K562 (cell line): ENCODE data around the gene SLC30A7. TPM values are rescaled to one million over a fixed set of nuclear protein-coding genes. Genes with fewer than 3 reads are reported as not detected.
A peak's percentile ranks its signal among the peaks of the same experiment; 100 is the strongest.

Source experiments
- ATAC-seq: fragments of 200-7000 bp; cut with Tn5 transposase; 3 replicates; pipeline ENCODE4 v1.9.1; 2020; ENCODE audit warnings: moderate library complexity
- BruUV-seq: library from RNA; stranded (reverse); fragments of 400-500 nt; replicated peaks from 2 replicates; lab custom pipeline; 2021; lab: Mats Ljungman, UMichigan
- CTCF ChIA-PET: fragments of 300-600 bp; formaldehyde crosslinking; extraction: SDS; loops from one replicate; lab custom pipeline; 2021; ENCODE audit warnings: low intra/inter-chr PET ratio; lab: Yijun Ruan, JAX
- POLR2A ChIA-PET: fragments of 300-600, 350-650 bp; sonication (Branson Sonifier 250); formaldehyde crosslinking; extraction: SDS; loops from one replicate; lab custom pipeline; 2021; ENCODE audit warnings: antibody characterized with exemption, inconsistent platforms; lab: Yijun Ruan, JAX
- DNase-seq, 4 experiments: peaks; one replicate each; pipeline versions ENCODE4 v3.0.0 to v3.0.0-alpha.2; 2011 to 2018; ENCODE audit warnings: low spot score in 3 of 4, mixed read lengths in 3 of 4; ENCODE audit errors: extremely low read depth in 1 of 4
- FAIRE-seq: peaks from 2 replicates; lab custom pipeline; 2011; peaks lifted over from hg19 to GRCh38; lab: Jason Lieb, UNC
- H2AFZ ChIP-seq: 2 replicates; pipeline ENCODE4 v1.6.0; 2011; ENCODE audit warnings: low read depth, low read length, control low read depth, inconsistent platforms
- H3K27ac ChIP-seq: fragments of 200-600 bp; 3 replicates; pipeline ENCODE4 v1.8.0; 2011; ENCODE audit warnings: low read depth, mild to moderate bottlenecking, control low read depth, inconsistent platforms, low read length, moderate library complexity, mixed read lengths; ENCODE audit errors: extremely low read depth
- H3K27me3 ChIP-seq, 2 experiments: fragments of 300-600 bp in 1 of 2; 2 replicates in 1 of 2; 3 replicates in 1 of 2; pipeline versions ENCODE4 v1.6.0 to v1.8.0; 2011; ENCODE audit warnings: inconsistent platforms in 2 of 2, low read length in 2 of 2, mild to moderate bottlenecking in 1 of 2, mixed read lengths in 1 of 2, moderate library complexity in 1 of 2; ENCODE audit not compliant: control insufficient read depth in 2 of 2, insufficient read depth in 2 of 2
- H3K36me3 ChIP-seq: fragments of 300-600 bp; 3 replicates; pipeline ENCODE4 v1.8.0; 2011; ENCODE audit warnings: mild to moderate bottlenecking, low read length, inconsistent platforms; ENCODE audit not compliant: control insufficient read depth, insufficient read depth
- H3K4me1 ChIP-seq, 2 experiments: fragments of 200-600 bp in 1 of 2; replicated peaks in 1 of 2; 2 replicates in 1 of 2; 3 replicates in 1 of 2; pipeline versions ENCODE4 v1.5.1 to v1.8.0; 2011; ENCODE audit warnings: inconsistent platforms in 2 of 2, low read length in 2 of 2, mild to moderate bottlenecking in 1 of 2, mixed read lengths in 1 of 2, moderate library complexity in 1 of 2; ENCODE audit not compliant: control insufficient read depth in 2 of 2, insufficient read depth in 2 of 2
- H3K4me2 ChIP-seq: 2 replicates; pipeline ENCODE4 v1.6.1; 2011; ENCODE audit warnings: low read length, control low read depth, inconsistent platforms, mixed read lengths; ENCODE audit not compliant: insufficient read depth
- H3K4me3 ChIP-seq: fragments of 200-600 bp; sonication (generic), shearing (Covaris generic); 2 replicates; pipeline ENCODE4 v1.5.1; 2016; ENCODE audit warnings: control low read depth, inconsistent platforms
- H3K79me2 ChIP-seq: fragments of 200-600 bp; 3 replicates; pipeline ENCODE4 v1.8.0; 2011; ENCODE audit warnings: low read length, inconsistent platforms; ENCODE audit not compliant: control insufficient read depth, insufficient read depth
- H3K9ac ChIP-seq, 2 experiments: 2 replicates each; pipeline versions ENCODE4 v1.6.0 to v1.6.1; 2011; ENCODE audit warnings: low read depth in 2 of 2, low read length in 2 of 2, control low read depth in 1 of 2, inconsistent platforms in 1 of 2, mild to moderate bottlenecking in 1 of 2, mixed read lengths in 1 of 2; ENCODE audit not compliant: insufficient read depth in 1 of 2
- H3K9me1 ChIP-seq: one replicate; pipeline ENCODE4 v1.6.0; 2011; ENCODE audit warnings: inconsistent platforms, mild to moderate bottlenecking, low read length, moderate library complexity; ENCODE audit not compliant: control insufficient read depth, insufficient read depth
- H3K9me3 ChIP-seq: replicated peaks from 2 replicates; pipeline ENCODE4 v1.5.1; 2011; ENCODE audit warnings: low read depth, low read length, inconsistent platforms; ENCODE audit not compliant: control insufficient read depth, insufficient read depth
- H4K20me1 ChIP-seq: replicated peaks from 2 replicates; pipeline ENCODE4 v1.6.1; 2011; ENCODE audit warnings: low read length, inconsistent platforms, mixed read lengths; ENCODE audit not compliant: control insufficient read depth, insufficient read depth
- ESRRA ChIP-seq: fragments of 450-650 bp; IDR thresholded peaks from 2 replicates; pipeline ENCODE4 v1.6.1; 2014; ENCODE audit warnings: low read depth, mild to moderate bottlenecking, moderate library complexity, borderline replicate concordance
- ESRRB ChIP-seq: fragments of 250-450 bp; sonication (Bioruptor Pico); IDR thresholded peaks from 2 replicates; pipeline ENCODE4 v1.5.0; 2020; ENCODE audit warnings: mild to moderate bottlenecking, moderate library complexity, borderline replicate concordance
- JUND ChIP-seq, 2 experiments: IDR thresholded peaks; 2 replicates in 1 of 2; 3 replicates in 1 of 2; pipeline ENCODE4 v1.6.1; 2011; ENCODE audit warnings: borderline replicate concordance in 2 of 2, low read depth in 2 of 2, low read length in 2 of 2, improper control_type of control experiment in 1 of 2, missing biosample characterization in 1 of 2, missing genetic modification characterization in 1 of 2, missing genetic modification reagents in 1 of 2
- MLLT1 ChIP-seq, 2 experiments: fragments of 450-650 bp; IDR thresholded peaks; 2 replicates each; pipeline ENCODE4 v1.6.1; 2016
- SMAD3 ChIP-seq: fragments of 450-650 bp; formaldehyde crosslinking; conservative IDR thresholded peaks from 2 replicates; pipeline ENCODE4 v1.4.0; 2020; ENCODE audit warnings: mild to moderate bottlenecking
- WHSC1 ChIP-seq: IDR thresholded peaks from one replicate; pipeline ENCODE4 v1.6.1; 2012; ENCODE audit warnings: low read length, control low read depth, inconsistent platforms
- ZC3H4 ChIP-seq: sonication (generic); formaldehyde crosslinking; IDR thresholded peaks from 2 replicates; pipeline ENCODE4 v1.9.0; 2021; ENCODE audit warnings: missing genetic modification reagents, borderline replicate concordance
- ZKSCAN8 ChIP-seq: fragments of 200-800 bp; sonication (Bioruptor generic); IDR thresholded peaks from 2 replicates; pipeline ENCODE4 v1.6.1; 2016; ENCODE audit warnings: missing genetic modification characterization, missing compliant biosample characterization
- ZNF133 ChIP-seq: fragments of 250-450 bp; sonication (Bioruptor Pico); IDR thresholded peaks from 2 replicates; pipeline ENCODE4 v1.4.0; 2020; ENCODE audit warnings: mild to moderate bottlenecking
- WGBS: fragments of 100-300 bp; shearing (Covaris generic); methylation state at CpG from one replicate; pipeline ENCODE4 v1.1.6; 2016; ENCODE audit warnings: low coverage, mixed read lengths; ENCODE audit not compliant: insufficient coverage; ENCODE audit errors: missing lambda C conversion rate; 5-methylcytosine and 5-hydroxymethylcytosine counted together
- in situ Hi-C: fragments of 300-500 bp; cut with MboI; formaldehyde crosslinking; loops from 4 replicates; pipeline ENCODE4 v1.15.0; 2018; ENCODE audit warnings: inconsistent platforms, mixed read lengths
- intact Hi-C: fragments of 100-400 bp; cut with micrococcal nuclease; formaldehyde crosslinking; loops from 2 replicates; pipeline ENCODE4 v1.14.2; 2022
- polyA plus RNA-seq, 8 experiments: library from polyadenylated mRNA; depleted of rRNA in 4 of 8; stranded (reverse) in 5 of 8; unstranded in 3 of 8; fragments of >200 nt; fragmentation: Nextera tagmentation in 2 of 8; fragmentation: Illumina TruSeq in 1 of 8; extraction: Ambion mirVana in 2 of 8; extraction: Trizol in 1 of 8; gene quantifications; 2 replicates each; pipeline versions ENCODE4 v1.2.1 to v1.2.3, GENCODE V29; 2011 to 2014; ENCODE audit warnings: inconsistent platforms in 1 of 8, missing spikeins in 1 of 8
- total RNA-seq, 7 experiments: library from RNA; depleted of rRNA in 6 of 7; stranded (reverse); fragments of >200 nt in 6 of 7; fragmentation: Illumina TruSeq in 2 of 7; extraction: Trizol in 2 of 7; gene quantifications; 2 replicates each; pipeline versions ENCODE4 v1.2.1 to v1.2.3, GENCODE V29; 2011 to 2021; ENCODE audit warnings: low replicate concordance in 1 of 7
- TF ChIP-seq, protein P1 (sequence below): IDR thresholded peaks from 2 replicates; pipeline ENCODE4 v1.6.1; 2012; ENCODE audit warnings: low read depth, low read length, improper control_type of control experiment, borderline replicate concordance
- TF ChIP-seq, protein P2 (sequence below), 2 experiments: fragments of 450-650 bp; conservative IDR thresholded peaks; 2 replicates each; pipeline ENCODE4 v1.6.1; 2017; ENCODE audit warnings: mild to moderate bottlenecking in 2 of 2, moderate library complexity in 2 of 2
- TF ChIP-seq, protein P3 (sequence below), 2 experiments: fragments of 450-650 bp in 1 of 2; sonication (generic) in 1 of 2; formaldehyde crosslinking in 1 of 2; IDR thresholded peaks in 1 of 2; conservative IDR thresholded peaks in 1 of 2; 2 replicates each; pipeline versions ENCODE4 v1.6.1 to v1.8.1; 2016 to 2023; ENCODE audit warnings: mild to moderate bottlenecking in 2 of 2, moderate library complexity in 2 of 2, inconsistent platforms in 1 of 2, missing genetic modification reagents in 1 of 2

Gene SLC30A7
- total and polyA plus RNA-seq, 9 of the 15 experiments (the other 6 are each of a cell fraction or from before 2014, with no cell fraction given), result 3.5 to 17.1 (median 7.2) TPM

DNA sequence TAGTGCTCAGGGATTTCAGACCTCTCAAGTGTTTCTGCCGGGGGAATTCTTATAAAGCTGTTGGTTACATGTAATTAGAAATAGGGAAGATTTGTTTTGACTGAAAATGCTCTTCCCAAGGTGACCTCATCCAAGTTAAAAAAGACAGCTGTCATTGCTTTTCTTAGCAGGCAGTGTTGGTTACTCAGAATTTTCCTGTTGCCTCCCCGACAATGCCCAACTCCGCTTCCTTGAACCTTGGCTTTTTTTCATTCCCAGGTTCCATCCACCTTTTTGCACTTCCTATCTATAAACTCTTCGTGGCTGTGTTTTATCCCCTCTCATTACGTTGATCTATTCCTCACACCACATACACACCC lies 130.5 kb downstream of the SLC30A7 start:
- DNase-seq (peak in 1 of 4 experiments; percentile 29), ATAC-seq (peak; percentile 5; the same call in 2 of the 3 replicates), FAIRE-seq (no peak)
- Histone ChIP-seq H3K4me2 (peak overlapping the region; percentile 99), H3K9me1 (no peaks in the 10 kb centered on the region), H3K9ac (peak overlapping the region; percentile 87 to 98), H2AFZ (peak overlapping the region; percentile 92), H3K79me2 (peaks cover 74% of the 10 kb centered on the region), H3K36me3 (peaks cover 37% of the 10 kb centered on the region), H3K9me3 (no peaks in the 10 kb centered on the region), H3K4me1 (peaks cover 4 to 8% of the 10 kb centered on the region in 2 experiments; a peak in 2 of 5 replicates), H4K20me1 (no peaks in the 10 kb centered on the region), H3K4me3 (peak overlapping the region; percentile 69), H3K27ac (peak overlapping the region; percentile 87), H3K27me3 (no peaks in the 10 kb centered on the region)
- CTCF ChIA-PET, result no interaction called here
- BruUV-seq, result no TSS peak
- POLR2A ChIA-PET, result interaction anchor here (1.5 to 1.8 kb wide), 2 partner anchors 10 to 11 kb away, joined by 5 read pairs; no protein-coding TSS in a partner anchor
- in situ Hi-C loops, result no loop called here
- 0% methylated on average over 5 of the region's 5 CpGs for WGBS
- intact Hi-C loops, result loop anchor here (5.0 to 10.0 kb wide), 2 partner anchors 211 to 258 kb away; partner anchors contain the start of gene S1PR1
- TF ChIP-seq ZNF133 (CRISPR knock-in tag) (no peak), JUND (IDR thresholded peaks at IDR 0.05; ENCODE audit: borderline replicate concordance, low read depth, low read length) (peak; percentile 9; the same call in 1 of the 2 replicates), JUND (tag; IDR thresholded peaks at IDR 0.05; ENCODE audit: borderline replicate concordance, low read depth, low read length) (no peak), ZC3H4 (CRISPR knock-in tag) (0 out of 2 replicates have a peak, but pooled peaks have one; percentile 50), ZKSCAN8 (CRISPR knock-in tag) (no peak), MLLT1 (IDR thresholded peaks at IDR 0.05) (0 out of 4 replicates have a peak, but pooled peaks of 1 of the 2 experiments have one; percentile 27), WHSC1 (no peak), ESRRB (CRISPR knock-in tag) (no peak), SMAD3 (no peak), ESRRA (0 out of 2 replicates have a peak, but pooled peaks have one; percentile 8)
- TF ChIP-seq, protein P1, sequence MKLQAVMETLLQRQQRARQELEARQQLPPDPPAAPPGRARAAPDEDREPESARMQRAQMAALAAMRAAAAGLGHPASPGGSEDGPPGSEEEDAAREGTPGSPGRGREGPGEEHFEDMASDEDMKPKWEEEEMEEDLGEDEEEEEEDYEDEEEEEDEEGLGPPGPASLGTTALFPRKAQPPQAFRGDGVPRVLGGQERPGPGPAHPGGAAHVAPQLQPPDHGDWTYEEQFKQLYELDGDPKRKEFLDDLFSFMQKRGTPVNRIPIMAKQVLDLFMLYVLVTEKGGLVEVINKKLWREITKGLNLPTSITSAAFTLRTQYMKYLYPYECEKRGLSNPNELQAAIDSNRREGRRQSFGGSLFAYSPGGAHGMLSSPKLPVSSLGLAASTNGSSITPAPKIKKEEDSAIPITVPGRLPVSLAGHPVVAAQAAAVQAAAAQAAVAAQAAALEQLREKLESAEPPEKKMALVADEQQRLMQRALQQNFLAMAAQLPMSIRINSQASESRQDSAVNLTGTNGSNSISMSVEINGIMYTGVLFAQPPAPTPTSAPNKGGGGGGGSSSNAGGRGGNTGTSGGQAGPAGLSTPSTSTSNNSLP, result no peak
- TF ChIP-seq, protein P2, sequence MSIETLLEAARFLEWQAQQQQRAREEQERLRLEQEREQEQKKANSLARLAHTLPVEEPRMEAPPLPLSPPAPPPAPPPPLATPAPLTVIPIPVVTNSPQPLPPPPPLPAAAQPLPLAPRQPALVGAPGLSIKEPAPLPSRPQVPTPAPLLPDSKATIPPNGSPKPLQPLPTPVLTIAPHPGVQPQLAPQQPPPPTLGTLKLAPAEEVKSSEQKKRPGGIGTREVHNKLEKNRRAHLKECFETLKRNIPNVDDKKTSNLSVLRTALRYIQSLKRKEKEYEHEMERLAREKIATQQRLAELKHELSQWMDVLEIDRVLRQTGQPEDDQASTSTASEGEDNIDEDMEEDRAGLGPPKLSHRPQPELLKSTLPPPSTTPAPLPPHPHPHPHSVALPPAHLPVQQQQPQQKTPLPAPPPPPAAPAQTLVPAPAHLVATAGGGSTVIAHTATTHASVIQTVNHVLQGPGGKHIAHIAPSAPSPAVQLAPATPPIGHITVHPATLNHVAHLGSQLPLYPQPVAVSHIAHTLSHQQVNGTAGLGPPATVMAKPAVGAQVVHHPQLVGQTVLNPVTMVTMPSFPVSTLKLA (conservative IDR thresholded peaks at IDR 0.05), result no peak
- TF ChIP-seq, protein P3, sequence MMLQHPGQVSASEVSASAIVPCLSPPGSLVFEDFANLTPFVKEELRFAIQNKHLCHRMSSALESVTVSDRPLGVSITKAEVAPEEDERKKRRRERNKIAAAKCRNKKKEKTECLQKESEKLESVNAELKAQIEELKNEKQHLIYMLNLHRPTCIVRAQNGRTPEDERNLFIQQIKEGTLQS (IDR thresholded peaks at IDR 0.05), result peak; percentile 73; the same call in 1 of the 2 replicates
- TF ChIP-seq, protein P3 (CRISPR knock-in tag; conservative IDR thresholded peaks at IDR 0.05), result no peak
